H7 (cell line): ENCODE data around the gene CYP4F22. TPM values are rescaled to one million over a fixed set of nuclear protein-coding genes. Genes with fewer than 3 reads are reported as not detected.
A peak's percentile ranks its signal among the peaks of the same experiment; 100 is the strongest.

Experiments
- DNase-seq: peaks from one replicate; pipeline ENCODE4 v3.0.0; 2012
- H3K27me3 ChIP-seq: 2 replicates; pipeline ENCODE4 v1.6.0; 2011; ENCODE audit warnings: mild to moderate bottlenecking, low read length; ENCODE audit not compliant: control insufficient read depth, insufficient read depth
- H3K36me3 ChIP-seq: replicated peaks from 2 replicates; pipeline ENCODE4 v1.5.1; 2011; ENCODE audit warnings: low read length; ENCODE audit not compliant: control insufficient read depth, insufficient read depth
- H3K4me3 ChIP-seq: 2 replicates; pipeline ENCODE4 v1.5.1; 2011; ENCODE audit warnings: low read depth, mild to moderate bottlenecking, control low read depth, low read length, moderate library complexity; ENCODE audit not compliant: insufficient read depth
- total RNA-seq: library from RNA; depleted of rRNA; stranded (reverse); fragments of >200 nt; shearing (Covaris generic); gene quantifications from 2 replicates; pipeline ENCODE4 v1.2.3, GENCODE V29; 2014

The CYP4F22 gene
- total RNA-seq, 1 experiment from 2014 or later = not detected

- no peak for DNase-seq
- Histone ChIP-seq H3K27me3 (no peaks in the 10 kb centered on the region), H3K4me3 (no peak overlapping the region), H3K36me3 (no peaks in the 10 kb centered on the region)
Measured at GRCh38 chr19:15562861-15563260, 54.5 kb downstream of the CYP4F22 start.

GRCh38 chr19:15563325-15563794, 55.0 kb downstream of the CYP4F22 start:
- Histone ChIP-seq H3K4me3 (no peak overlapping the region), H3K36me3 (no peaks in the 10 kb centered on the region), H3K27me3 (no peaks in the 10 kb centered on the region)
- DNase-seq = no peak

GRCh38 chr19:15563931-15564330, 55.6 kb downstream of the CYP4F22 start:
- no peaks in the 10 kb centered on the region for H3K27me3 ChIP-seq
- H3K36me3 ChIP-seq = no peaks in the 10 kb centered on the region
- H3K4me3 ChIP-seq = no peak overlapping the region
- peak; percentile 10 for DNase-seq

DNA sequence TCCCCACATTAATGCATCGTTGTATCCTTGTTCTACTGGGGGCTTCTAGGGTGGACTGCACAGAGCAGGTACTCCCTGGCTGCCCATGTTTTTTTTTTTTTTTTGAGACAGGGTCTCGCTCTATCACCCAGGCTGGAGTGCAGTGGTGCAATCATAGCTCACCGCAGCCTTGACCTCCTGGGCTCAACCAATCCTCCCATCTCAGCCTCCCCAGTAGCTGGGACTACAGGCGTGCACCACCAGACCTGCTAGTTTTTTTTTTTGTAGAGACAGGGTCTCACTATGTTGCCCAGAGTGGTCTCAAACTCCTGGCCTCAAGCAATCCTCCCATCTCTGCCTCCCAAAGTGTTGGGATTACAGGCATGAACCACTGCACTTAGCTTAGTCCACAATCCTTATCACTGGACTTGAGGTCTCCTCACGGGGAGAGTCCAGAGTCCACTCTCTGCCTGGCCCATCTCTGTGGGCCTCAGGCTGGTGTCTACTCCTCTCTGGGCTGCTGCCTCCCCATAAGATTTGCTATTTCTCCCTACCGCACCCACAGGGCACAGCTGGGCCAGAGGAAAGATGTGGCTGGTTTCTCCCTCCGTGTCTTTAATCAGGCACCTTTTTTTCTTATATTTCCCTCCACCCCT, 56.3 kb downstream of the CYP4F22 start:
- Histone ChIP-seq H3K36me3 (no peaks in the 10 kb centered on the region), H3K27me3 (no peaks in the 10 kb centered on the region), H3K4me3 (no peak overlapping the region)
- no peak for DNase-seq

DNA sequence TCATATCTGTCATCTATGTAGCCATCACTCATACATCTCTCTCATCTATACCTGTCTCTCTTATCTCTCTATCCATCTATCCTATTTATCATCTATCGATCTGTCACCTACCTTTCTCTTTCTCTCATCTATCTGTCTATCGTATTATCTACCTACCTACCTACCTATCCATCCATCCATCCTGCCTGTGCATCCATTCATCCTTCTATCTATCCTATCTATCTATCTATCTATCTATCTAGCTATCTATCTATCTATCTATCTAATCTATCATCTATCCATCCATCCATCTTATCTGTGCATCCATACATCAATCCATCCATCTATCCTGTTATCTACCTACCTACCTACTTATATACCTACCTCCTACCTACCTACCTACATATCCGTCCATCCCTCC, 62.1 kb downstream of the CYP4F22 start:
- no peak overlapping the region for H3K4me3 ChIP-seq
- H3K36me3 ChIP-seq = no peaks in the 10 kb centered on the region
- H3K27me3 ChIP-seq = no peaks in the 10 kb centered on the region
- no peak for DNase-seq

- H3K27me3 ChIP-seq = no peaks in the 10 kb centered on the region
- H3K36me3 ChIP-seq = no peaks in the 10 kb centered on the region
- no peak for DNase-seq
- H3K4me3 ChIP-seq = no peak overlapping the region
Measured at GRCh38 chr19:15575406-15575805, 67.1 kb downstream of the CYP4F22 start.

- Histone ChIP-seq H3K27me3 (no peaks in the 10 kb centered on the region), H3K4me3 (no peak overlapping the region), H3K36me3 (no peaks in the 10 kb centered on the region)
- DNase-seq = no peak
Measured at GRCh38 chr19:15576526-15577156, 68.3 kb downstream of the CYP4F22 start.

GRCh38 chr19:15577184-15577771, 69.0 kb downstream of the CYP4F22 start:
- no peak for DNase-seq
- Histone ChIP-seq H3K36me3 (no peaks in the 10 kb centered on the region), H3K4me3 (no peak overlapping the region)

GRCh38 chr19:15583346-15583745, 75.0 kb downstream of the CYP4F22 start:
- no peaks in the 10 kb centered on the region for H3K27me3 ChIP-seq
- H3K36me3 ChIP-seq = no peaks in the 10 kb centered on the region
- no peak for DNase-seq
- no peak overlapping the region for H3K4me3 ChIP-seq

More at GRCh38 chr19:15577184-15577771, 69.0 kb downstream of the CYP4F22 start:
- no peaks in the 10 kb centered on the region for H3K27me3 ChIP-seq

DNA sequence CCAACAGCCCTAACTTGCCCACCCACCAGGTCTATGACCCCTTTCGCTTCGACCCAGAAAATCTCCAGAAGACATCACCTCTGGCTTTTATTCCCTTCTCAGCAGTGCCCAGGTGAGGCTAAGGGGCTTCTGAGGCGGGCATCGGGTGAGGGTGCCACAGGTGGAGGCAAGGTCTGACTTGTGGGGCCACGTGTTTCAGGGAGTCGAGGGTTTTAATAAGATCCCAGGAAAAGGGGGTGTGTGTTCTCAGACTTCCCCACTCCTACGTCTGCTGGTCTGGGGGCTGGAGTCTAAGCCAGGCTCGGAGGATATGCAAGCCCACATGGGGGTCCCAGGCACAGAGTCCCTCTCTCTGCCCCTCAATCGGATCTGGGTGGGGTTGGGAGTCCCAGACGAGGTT, 75.8 kb downstream of the CYP4F22 start:
- no peak for DNase-seq
- no peaks in the 10 kb centered on the region for H3K27me3 ChIP-seq
- no peak overlapping the region for H3K4me3 ChIP-seq
- H3K36me3 ChIP-seq = no peaks in the 10 kb centered on the region

DNA sequence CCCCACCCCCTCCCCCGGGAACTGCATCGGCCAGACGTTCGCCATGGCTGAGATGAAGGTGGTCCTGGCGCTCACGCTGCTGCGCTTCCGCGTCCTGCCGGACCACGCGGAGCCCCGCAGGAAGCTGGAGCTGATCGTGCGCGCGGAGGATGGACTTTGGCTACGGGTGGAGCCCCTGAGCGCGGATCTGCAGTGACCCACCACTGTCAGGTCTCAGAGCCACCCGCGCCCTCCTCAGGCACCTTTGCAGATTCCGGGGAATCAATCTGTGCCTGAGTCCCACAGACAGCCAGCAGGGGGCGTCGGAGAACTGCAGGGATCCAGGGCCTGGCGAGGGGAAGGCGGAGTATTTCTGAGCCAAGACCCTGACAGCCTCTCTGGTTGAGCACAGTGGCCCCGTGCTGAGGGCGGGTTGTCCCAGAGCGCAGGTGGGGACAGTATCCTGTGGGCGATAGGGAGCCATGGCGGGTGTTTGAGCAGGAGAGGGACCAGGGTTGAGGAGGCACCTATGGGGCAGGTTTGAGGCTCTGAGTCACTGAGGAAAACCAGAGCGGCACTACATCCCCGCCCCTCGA, 76.3 kb downstream of the CYP4F22 start:
- no peak overlapping the region for H3K4me3 ChIP-seq
- DNase-seq = peak; percentile 88
- H3K36me3 ChIP-seq = no peaks in the 10 kb centered on the region
- no peaks in the 10 kb centered on the region for H3K27me3 ChIP-seq

DNA sequence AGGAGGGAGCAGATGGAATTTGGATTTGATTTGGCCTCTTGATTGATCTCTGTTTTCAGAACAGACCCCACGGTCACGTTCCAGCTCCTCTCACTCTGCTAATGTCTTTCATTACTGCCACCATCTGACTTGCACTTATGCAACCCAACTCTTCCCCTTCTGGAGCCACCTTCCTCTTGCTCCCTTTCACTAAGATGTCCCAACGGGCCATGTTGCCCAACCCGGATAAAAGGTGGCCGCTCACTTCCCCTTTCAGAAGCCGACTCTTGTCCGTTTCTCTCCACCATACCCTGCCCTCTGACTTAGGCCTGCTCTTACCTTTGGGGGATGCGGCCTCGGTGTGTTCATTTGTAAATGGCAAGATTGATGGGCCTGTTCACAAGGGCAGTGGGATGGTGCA, 79.3 kb downstream of the CYP4F22 start:
- no peaks in the 10 kb centered on the region for H3K36me3 ChIP-seq
- DNase-seq = no peak
- no peaks in the 10 kb centered on the region for H3K27me3 ChIP-seq
- no peak overlapping the region for H3K4me3 ChIP-seq

DNA sequence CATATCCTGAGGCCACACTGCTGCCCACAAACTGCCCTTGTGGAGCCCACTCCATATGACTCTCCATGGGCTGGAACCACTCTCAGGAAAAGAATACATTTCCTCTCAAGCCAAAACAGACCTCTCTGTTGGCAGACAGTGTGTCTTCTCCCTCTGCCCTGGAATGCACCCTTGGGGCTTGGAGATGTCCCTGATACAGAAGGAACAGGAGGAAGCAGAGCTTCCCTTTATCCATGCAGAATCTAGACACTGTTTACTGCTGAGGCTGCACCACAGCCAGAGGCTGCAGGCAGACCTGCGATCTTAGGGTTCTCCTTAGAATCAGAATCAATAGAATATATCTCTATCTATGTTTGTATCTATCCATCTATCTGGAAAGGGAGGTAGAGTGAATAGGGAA, 79.9 kb downstream of the CYP4F22 start:
- no peak for DNase-seq
- H3K36me3 ChIP-seq = no peaks in the 10 kb centered on the region
- H3K27me3 ChIP-seq = no peaks in the 10 kb centered on the region
- no peak overlapping the region for H3K4me3 ChIP-seq

GRCh38 chr19:15589760-15590451, 81.6 kb downstream of the CYP4F22 start:
- Histone ChIP-seq H3K4me3 (no peak overlapping the region), H3K27me3 (no peaks in the 10 kb centered on the region), H3K36me3 (no peaks in the 10 kb centered on the region)
- DNase-seq = no peak
